ENCODE measurements around the gene TRIM31.

DNA sequence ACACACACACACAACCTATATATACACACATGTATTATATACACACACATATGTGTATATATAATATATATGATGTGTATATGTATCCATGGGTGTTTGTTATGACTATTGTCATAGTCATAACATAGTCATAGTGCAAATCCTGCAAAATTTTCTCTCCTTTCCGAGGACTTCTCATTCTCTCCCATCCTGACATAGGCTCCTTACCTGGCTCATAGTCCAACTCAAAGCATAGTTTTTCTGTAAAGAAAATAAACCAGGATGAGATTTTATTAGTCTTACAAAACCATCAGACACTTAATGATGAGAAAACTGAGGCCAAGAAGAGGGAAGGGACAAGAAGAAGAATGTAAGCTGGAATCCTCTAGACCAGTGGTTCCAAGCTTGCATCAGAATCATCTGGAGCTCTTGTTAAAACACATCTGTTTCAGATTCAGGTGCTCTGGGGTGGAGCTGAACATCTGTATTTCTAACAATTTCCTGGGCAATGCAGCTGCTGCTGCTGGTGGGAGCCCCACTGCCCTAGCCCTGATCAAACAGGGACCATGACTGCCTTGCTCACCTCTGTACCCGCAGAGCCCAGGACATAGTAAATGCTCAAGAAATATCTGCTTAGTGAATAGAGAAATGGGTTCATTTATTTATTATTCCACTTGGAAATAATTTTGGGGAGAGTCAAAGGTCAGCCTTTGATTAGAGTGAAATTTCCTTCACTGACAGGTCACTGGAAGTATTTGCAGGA is 42.8 kb upstream of the TRIM31 start:
- TF ChIP-seq, protein P1, sequence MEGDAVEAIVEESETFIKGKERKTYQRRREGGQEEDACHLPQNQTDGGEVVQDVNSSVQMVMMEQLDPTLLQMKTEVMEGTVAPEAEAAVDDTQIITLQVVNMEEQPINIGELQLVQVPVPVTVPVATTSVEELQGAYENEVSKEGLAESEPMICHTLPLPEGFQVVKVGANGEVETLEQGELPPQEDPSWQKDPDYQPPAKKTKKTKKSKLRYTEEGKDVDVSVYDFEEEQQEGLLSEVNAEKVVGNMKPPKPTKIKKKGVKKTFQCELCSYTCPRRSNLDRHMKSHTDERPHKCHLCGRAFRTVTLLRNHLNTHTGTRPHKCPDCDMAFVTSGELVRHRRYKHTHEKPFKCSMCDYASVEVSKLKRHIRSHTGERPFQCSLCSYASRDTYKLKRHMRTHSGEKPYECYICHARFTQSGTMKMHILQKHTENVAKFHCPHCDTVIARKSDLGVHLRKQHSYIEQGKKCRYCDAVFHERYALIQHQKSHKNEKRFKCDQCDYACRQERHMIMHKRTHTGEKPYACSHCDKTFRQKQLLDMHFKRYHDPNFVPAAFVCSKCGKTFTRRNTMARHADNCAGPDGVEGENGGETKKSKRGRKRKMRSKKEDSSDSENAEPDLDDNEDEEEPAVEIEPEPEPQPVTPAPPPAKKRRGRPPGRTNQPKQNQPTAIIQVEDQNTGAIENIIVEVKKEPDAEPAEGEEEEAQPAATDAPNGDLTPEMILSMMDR (IDR thresholded peaks at IDR 0.05; ENCODE audit: low read depth, low read length, missing input control), result no peak
- TF ChIP-seq TAF1 (conservative IDR thresholded peaks at IDR 0.05), result no peak
- TF ChIP-seq YY1 (IDR thresholded peaks at IDR 0.05), result no peak
- no peak for TF ChIP-seq RXRA (IDR thresholded peaks at IDR 0.05)
- TF ChIP-seq HNF4G (IDR thresholded peaks at IDR 0.05), result no peak
- no peak for TF ChIP-seq RAD21 (IDR thresholded peaks at IDR 0.05)
- no peak for TF ChIP-seq EGR1 (IDR thresholded peaks at IDR 0.05; ENCODE audit: low read depth in 2 of 2)
- TF ChIP-seq NR2F2 (IDR thresholded peaks at IDR 0.05), result peak; percentile 42
- TF ChIP-seq, protein P2, sequence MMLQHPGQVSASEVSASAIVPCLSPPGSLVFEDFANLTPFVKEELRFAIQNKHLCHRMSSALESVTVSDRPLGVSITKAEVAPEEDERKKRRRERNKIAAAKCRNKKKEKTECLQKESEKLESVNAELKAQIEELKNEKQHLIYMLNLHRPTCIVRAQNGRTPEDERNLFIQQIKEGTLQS (IDR thresholded peaks at IDR 0.05), result no peak
